PC-3 (cell line): ENCODE measurements around the gene MME.

ENCODE experiments used
- CTCF ChIP-seq: fragments of 300-600 bp; sonication (generic); conservative IDR thresholded peaks from 2 replicates; pipeline ENCODE4 v1.5.1; 2017; ENCODE audit warnings: antibody characterized with exemption, low read depth, mild to moderate bottlenecking, low read length
- EZH2 ChIP-seq: fragments of 300-600 bp; sonication (generic); IDR thresholded peaks from one replicate; pipeline ENCODE4 v1.6.1; 2017; ENCODE audit warnings: antibody characterized with exemption, mild to moderate bottlenecking, low read length; ENCODE audit not compliant: unreplicated experiment
- EZH2phosphoT487 ChIP-seq: fragments of 300-600 bp; sonication (generic); IDR thresholded peaks from 2 replicates; pipeline ENCODE4 v1.6.1; 2018; ENCODE audit warnings: mild to moderate bottlenecking, antibody characterized with exemption, low read length, borderline replicate concordance

- TF ChIP-seq CTCF, result no peak
- TF ChIP-seq EZH2, result no peak
- TF ChIP-seq EZH2phosphoT487, result no peak
Observed at GRCh38 chr3:155110996-155111901, 31.1 kb downstream of the MME start.
